HS-27A (cell line): Measurements from ENCODE around the gene RASL11B.
A peak's percentile ranks its signal among the peaks of the same experiment; 100 is the strongest.
"Not testable (repeated sequence)": the region's sequence is repeated elsewhere in the genome, so short reads cannot be mapped to it uniquely, and the experiment has no call there.

Source experiments
- DNase-seq: peaks from one replicate; pipeline ENCODE4 v3.0.0-alpha.2; 2012; ENCODE audit warnings: low read depth, missing footprints

Gene RASL11B

GRCh38 chr4:52861879-52862616, at the start of gene RASL11B:
TSS of gene RASL11B (plus strand) at chr4:52862317. CDS start at chr4:52862508, 191 bp downstream.
- DNase-seq: no peak

GRCh38 chr4:52813546-52813945, 48.6 kb upstream of the RASL11B start:
- no peak for DNase-seq

GRCh38 chr4:52822583-52822971, 39.5 kb upstream of the RASL11B start:
- DNase-seq: no peak

- DNase-seq: peak; percentile 12
Observed at GRCh38 chr4:52822972-52823701, 39.0 kb upstream of the RASL11B start.

DNA sequence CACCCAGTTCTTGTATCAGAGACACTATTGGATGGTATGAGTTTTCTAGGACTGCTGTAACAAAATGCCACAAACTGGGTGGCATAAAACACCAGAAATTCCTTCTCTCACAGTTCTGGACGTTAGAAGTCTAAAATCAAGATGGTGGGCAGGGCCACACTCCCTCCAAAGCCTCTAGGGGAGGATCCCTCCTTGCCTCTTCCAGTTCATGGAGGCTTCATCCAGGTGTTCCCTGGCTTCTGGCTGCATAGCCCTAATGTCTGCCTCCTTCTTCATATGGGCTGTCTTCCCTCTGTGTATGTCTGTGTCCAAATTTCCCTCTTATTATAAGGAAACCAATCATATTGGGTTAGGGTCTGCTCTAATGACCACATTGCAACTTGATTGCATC, 38.4 kb upstream of the RASL11B start:
- no peak for DNase-seq

GRCh38 chr4:52824270-52824602, 37.9 kb upstream of the RASL11B start:
- DNase-seq: no peak

DNA sequence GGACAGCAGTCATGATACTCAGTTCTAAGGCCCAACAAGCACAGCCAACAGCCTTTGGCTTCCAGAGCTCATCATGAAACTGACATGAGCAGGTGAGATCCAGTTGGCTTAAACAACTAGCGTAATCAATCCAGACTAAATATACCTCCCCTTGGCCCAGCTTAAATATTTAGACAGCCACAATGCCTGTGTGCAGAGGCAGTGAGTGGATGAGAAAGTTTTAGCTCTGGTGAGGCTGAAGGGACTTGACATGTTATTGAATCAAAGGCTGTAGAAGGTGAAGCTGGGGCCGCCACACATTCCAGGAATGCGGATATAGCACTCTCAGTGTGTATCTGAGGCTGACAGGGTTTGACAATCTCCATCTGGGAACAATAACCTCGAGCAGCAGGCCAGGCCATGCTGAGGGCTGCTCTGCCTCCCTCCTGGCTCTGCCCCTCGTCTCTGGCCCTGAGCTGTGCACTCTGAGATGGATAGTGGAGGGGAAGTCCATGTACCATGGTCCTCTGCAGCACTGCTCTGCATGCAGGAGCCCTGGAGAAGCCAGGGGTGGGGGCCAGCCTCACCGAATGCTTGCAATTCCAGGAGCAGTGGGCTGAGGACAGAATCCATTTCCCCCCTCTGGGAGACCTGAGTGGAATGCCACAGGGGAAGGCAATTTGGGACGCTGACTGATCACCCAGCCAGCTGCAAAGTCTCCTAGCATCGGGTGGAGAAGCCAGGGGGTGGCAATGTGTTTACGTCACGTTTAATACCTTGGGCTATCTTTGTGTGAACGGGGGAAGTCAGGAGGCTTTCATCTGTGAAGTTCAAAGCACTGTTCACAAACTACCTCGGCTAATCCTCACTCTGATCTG, 37.3 kb upstream of the RASL11B start:
- no peak for DNase-seq

DNA sequence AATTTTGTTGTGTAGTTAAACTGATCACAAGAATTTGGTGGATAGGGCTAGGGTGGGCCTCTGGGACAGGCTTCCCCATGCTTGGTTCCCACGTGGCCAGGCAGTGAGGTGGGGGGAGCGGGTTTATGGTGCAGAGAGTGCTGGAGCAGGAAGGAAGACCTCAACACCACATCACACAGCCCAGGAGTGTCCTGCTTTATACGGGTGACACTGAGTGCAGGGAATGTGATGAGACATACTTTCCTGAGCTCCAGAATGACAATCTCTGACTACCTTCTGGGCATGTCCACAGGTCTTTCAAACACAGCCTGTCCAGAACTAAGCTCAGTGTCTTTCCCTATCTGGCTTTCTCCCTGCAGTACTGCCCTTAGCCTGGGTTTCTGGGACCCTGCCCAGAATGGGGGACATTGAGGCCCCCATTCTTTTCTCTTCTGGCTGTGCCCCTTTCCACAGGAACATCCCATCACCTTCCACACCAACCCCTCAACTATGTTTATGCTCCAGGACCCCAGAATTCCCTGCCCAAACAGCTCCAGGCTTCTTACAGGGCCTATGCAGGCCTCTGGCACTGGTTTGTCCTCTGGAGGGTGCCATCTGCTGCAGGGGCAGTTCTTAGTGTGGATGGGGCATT, 36.5 kb upstream of the RASL11B start:
- no peak for DNase-seq

DNA sequence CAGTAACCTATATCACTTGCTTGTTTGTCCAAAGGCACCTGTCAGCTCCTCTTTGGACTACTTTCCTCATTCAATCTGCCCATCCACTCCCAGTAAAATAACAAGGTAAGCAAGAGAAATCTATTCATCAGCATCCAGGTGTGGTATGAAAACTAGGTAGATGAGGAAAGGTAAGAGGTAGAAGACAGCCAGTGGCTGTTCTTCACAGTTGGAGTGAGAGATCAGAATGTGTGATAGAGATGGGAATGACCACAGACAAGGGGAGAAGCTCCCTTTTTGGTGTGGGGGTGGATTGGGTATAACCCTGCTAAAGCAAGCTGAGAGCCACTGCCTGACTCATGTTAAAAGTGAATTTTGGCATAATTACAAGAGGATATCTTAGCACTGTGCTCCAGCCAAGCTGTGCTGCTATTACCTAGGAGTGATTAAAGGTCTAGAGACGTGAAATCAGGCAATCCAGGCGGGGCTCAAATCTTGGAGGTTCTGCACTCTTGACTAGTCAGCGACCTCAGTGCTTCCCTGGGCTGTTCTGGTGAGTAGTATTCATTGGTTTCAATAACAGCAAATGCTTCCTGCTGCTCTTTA, 28.1 kb upstream of the RASL11B start:
- no peak for DNase-seq

DNA sequence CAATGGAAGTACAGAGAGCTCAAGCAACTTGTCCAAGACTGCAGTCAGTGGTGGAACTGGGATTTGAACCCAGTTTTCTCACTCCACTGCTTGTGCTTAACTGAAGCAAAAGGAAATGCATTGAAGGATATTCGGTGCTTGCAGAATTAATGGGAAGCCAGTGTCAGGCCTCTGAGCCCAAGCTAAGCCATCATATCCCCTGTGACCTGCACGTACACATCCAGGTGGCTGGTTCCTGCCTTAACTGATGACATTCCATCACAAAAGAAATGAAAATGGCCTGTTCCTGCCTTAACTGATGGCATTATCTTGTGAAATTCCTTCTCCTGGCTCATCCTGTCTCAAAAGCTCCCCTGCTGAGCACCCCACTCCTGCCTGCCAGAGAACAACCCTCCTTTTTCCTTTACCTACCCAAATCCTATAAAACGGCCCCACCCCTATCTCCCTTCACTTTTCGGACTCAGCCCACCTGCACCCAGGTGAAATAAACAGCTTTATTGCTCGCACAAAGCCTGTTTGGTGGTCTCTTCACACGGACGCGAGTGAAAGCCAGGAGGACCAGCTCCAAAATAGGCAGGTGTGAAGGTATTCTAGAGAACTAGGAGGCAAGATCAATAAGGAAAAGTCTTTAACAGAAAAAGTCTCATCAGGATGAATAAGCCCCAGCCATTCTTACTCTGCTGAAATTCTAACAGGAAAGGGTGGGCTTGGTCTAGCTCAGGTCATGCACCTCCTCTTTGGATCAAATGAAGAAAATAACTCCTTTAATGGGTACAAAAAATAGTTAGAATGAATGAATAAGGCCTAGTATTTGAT, 27.3 kb upstream of the RASL11B start:
- DNase-seq: not testable (repeated sequence)

GRCh38 chr4:52836120-52836519, 26.0 kb upstream of the RASL11B start:
- DNase-seq: no peak

- no peak for DNase-seq
Observed at GRCh38 chr4:52836678-52837077, 25.4 kb upstream of the RASL11B start.

DNA sequence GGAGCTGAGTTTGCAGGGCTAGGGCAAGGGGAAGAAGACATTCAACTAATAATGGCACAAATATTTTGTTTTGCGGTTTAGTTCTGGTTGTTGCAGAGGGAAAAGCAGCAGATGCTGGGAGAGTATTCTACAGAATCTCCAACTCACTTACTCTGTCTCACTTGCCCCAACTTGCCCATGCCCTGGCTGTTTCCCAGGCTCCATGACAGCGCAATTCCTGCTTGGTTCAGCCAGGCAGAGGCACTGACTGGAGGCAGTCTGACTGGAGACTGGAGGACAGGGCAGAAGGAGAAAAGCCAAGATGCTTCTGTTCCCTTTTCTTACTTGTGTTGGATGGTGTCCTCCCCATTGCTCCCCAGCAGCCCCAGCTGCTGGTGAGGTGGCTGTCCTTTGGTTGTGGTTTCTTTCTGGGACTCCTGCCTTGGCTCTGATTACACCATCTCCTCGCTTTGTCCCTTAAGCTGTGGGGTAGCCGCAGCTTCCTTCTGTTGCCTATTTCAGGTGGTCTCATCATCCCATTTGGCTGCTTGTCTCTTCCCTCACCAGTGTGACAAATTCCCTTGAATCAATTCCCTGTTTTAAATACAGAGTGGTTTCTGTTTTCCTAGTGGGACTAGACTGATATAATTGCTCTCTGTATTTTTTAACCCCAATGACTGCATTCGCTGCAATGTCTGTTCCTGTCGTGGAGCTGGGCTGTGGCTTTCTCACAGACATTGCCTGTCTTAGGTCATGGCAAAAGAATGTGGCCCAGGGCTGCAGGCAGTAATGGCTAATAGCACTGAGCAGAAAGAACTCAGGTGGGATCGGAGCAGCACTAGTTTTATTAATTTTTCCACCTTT, 24.2 kb upstream of the RASL11B start:
- peak; percentile 31 for DNase-seq

DNA sequence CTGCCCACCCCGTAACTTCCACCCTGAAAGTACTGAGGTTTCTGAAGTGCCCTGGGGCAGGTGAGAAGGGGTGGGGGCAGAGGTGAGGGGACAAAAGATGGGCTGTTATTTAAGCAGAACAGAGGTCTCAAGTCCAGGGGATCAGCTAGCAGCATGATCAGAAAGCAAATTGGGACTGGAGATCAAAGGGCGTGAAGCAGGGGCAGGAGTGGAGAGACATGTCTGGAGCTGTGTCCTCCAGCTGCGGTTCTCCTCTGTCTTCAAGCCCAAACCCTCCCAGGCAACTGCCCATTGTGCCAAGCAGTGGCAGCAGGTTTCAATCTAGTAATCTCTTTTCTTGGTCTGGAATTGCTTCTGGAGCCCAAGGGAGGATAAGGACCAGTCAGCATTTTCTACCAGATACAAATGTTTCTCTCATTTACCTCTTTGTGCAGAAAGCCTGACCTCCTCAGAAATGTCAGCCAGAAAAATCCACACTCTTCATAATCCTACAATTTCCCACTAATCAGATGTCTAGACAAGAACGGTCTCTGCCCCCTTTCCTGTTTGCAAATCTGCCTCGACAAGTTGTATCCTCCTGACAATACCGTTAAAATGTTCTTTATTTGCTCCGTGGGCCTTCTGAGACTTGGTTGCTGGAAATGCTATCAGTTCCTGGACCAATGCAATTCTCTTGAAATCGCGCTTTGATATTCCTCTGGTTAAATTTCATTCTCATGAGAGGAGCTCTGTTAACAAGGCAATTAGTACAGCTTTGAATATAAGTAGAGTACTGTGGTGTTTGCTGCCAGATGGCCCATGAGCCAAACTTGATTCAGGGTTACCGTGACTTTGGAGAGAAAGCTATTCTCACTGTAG, 23.2 kb upstream of the RASL11B start:
- DNase-seq: no peak

GRCh38 chr4:52840531-52841370, 21.4 kb upstream of the RASL11B start:
- DNase-seq: no peak

- DNase-seq: no peak
Observed at GRCh38 chr4:52841682-52842456, 20.2 kb upstream of the RASL11B start.

DNA sequence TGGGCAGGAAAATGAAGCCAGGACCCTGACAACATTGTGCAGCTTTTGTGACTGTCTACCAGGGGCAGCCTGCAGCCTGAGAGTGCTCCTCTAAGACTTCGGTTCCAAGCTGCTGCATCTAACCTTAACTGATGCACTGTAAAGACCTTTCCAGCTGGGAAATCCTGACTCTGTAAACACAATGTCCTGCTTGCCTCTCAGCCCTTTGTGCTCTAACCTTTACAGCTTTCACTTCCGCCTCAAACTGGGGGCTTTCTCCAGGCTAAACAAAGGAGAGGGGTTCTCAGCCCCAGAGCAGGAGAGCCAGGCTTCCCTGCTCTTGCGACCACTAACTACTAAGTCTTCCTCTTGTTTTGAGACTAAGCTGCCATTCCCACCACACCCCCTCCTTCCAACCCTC, 19.3 kb upstream of the RASL11B start:
- no peak for DNase-seq
